T-helper 2 cell treated with Interferon-gamma antibody and Interleukin-4, amounts not matched to agents 5 μg/mL and 100 μg/mL, for 36 hours (primary cell): Measurements from ENCODE around the gene NELFB.
A peak's percentile ranks its signal among the peaks of the same experiment; 100 is the strongest.
"Not testable (repeated sequence)": the region's sequence is repeated elsewhere in the genome, so short reads cannot be mapped to it uniquely, and the experiment has no call there.

Source experiments
- DNase-seq: peaks from one replicate; pipeline ENCODE4 v3.0.0; 2021; ENCODE audit warnings: low spot score
- H3K27ac Mint-ChIP-seq: one replicate; pipeline ENCODE4 v1.8.0; 2021; ENCODE audit warnings: mild to moderate bottlenecking, mixed read lengths
- H3K27me3 Mint-ChIP-seq: one replicate; pipeline ENCODE4 v1.8.0; 2021; ENCODE audit warnings: low read depth, mixed read lengths
- H3K36me3 Mint-ChIP-seq: one replicate; pipeline ENCODE4 v1.8.0; 2021; ENCODE audit warnings: low read depth, mixed read lengths
- H3K4me1 Mint-ChIP-seq: one replicate; pipeline ENCODE4 v1.8.0; 2021; ENCODE audit warnings: low read depth, mixed read lengths
- H3K4me3 Mint-ChIP-seq: one replicate; pipeline ENCODE4 v1.8.0; 2022; ENCODE audit warnings: mild to moderate bottlenecking, moderate library complexity, mixed read lengths
- H3K9me3 Mint-ChIP-seq: one replicate; pipeline ENCODE4 v1.8.0; 2021; ENCODE audit warnings: mixed read lengths

The NELFB gene

DNA sequence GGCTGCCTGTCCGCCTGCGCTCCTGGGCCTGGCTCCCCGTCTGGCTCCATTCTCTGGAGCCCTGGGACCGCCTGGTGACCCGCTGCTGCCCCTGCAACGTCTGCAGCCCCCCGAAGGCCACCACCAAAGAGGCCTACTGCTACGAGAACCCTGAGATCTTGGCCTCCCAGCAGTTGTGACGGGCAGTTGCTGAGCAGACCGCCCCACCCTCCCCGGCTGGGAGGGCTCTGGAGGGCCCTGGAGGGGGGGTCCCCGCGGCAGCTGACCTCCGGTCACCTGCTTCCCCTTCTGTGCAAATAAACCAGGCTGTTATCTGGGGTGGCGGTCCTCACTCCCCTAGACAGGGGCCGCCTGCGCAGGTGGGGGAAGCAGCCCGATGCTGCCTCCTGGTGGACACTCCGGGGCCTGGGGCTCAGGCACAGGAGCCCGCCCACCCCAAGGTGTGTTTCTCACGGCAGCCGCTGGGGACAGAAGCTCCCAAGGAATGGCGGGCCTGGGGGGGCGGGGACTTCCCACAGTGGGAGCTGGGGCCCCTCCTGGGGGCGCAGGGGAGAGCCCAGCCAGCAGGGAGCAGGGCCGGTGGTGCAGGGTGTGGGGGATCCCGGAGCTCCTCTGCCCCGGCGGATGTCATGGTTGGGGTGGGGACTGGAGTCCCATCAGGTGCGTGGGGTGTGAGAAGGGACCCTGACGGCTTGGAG lies 18.7 kb upstream of the NELFB start:
- Mint-ChIP-seq H3K36me3 (peaks cover 3% of the 10 kb centered on the region), H3K4me1 (peaks cover 7% of the 10 kb centered on the region), H3K27ac (no peak overlapping the region), H3K27me3 (peaks cover 2% of the 10 kb centered on the region), H3K9me3 (no peaks in the 10 kb centered on the region), H3K4me3 (no peak overlapping the region)
- peak; percentile 86 for DNase-seq

- Mint-ChIP-seq H3K4me3 (no peak overlapping the region), H3K36me3 (peaks cover 5% of the 10 kb centered on the region), H3K27me3 (peaks cover 2% of the 10 kb centered on the region), H3K4me1 (peaks cover 7% of the 10 kb centered on the region), H3K9me3 (no peaks in the 10 kb centered on the region), H3K27ac (no peak overlapping the region)
- DNase-seq = no peak
These were observed 18.1 kb upstream of the NELFB start for GRCh38 chr9:137236936-137237421.

DNA sequence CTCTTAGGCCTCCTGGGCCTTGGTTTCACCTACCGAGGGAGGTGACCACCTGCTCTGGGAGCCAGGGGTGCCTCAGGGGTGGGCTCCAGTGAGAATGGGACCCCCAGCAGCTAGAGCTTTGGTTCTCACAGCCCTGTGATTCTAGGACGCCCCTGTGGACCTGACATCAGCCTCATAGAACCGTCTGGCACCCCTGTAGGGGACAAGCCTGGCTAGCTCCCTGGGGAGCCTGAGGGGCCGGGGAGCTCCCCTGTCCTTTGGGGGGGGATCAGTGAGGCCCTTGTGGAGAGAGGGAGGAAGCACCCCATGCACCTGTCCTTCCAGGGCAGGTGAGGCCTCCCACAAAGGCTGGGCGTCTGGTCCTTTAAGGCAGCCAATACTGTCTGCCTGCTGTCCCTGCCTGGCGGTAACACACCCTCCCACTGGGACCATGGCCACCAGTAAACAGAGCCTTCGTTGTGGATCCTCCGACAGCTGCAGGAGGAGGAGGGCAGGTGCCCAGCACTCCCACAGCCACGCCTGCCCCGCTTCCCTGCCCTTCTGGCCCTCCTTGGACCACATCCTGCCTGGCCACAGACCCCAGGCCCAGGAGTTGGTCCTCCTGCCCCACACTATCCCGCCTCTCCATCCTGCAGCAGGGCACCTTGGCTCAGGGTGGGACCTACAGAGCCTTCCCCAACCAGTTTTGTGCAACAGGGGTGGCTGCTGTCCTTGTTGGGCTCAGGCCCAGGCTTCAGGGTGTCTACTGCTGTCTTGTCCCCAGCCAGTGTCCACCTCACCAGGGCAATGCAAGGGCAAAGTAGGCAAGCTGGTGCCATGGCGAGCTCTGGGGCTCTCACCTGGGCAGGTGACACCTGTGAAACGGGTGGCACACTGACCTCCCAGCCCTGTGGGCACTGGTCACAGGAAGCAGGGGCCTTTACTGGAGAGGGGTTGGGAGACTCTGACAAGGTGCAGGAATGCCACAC lies 17.1 kb upstream of the NELFB start:
- no peak overlapping the region for H3K4me3 Mint-ChIP-seq
- H3K27ac Mint-ChIP-seq = no peak overlapping the region

DNA sequence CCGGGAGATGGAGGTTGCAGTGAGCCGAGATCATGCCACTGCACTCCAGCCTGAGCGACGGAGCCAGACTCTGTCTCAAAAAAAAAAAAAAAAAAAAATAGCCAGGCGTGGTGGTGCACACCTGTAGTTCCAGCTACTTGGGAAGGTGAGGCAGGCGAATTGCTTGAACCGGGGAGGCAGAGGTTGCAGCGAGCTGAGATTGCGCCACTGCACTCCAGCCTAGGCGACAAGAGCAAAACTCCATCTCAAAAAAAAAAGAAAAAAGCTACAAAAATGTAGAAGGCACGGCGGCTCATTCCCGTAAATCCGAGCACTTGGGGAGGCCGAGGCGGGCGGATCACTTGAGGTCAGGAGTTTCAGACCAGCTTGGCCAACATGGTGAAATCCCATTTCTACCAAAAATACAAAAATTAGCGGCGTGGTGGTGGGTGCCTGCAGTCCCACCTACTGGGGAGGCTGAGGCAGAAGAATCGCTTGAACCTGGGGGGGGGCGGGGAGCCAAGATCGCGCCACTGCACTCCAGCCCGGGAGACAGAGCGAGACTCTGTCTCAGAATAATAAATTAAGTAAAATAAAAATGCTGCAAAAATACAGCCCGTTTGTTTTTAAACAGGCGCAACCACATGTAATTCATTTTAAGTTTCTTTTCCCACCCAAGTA lies 15.5 kb upstream of the NELFB start:
- peak overlapping the region; percentile 78 for H3K4me3 Mint-ChIP-seq
- H3K36me3 Mint-ChIP-seq = peaks cover 23% of the 10 kb centered on the region
- peaks cover 18% of the 10 kb centered on the region for H3K4me1 Mint-ChIP-seq

More for the DNA sequence above, 17.1 kb upstream of the NELFB start:
- Mint-ChIP-seq H3K36me3 (peaks cover 16% of the 10 kb centered on the region), H3K4me1 (peaks cover 15% of the 10 kb centered on the region), H3K27me3 (peaks cover 2% of the 10 kb centered on the region), H3K9me3 (no peaks in the 10 kb centered on the region)
- DNase-seq = no peak

DNA sequence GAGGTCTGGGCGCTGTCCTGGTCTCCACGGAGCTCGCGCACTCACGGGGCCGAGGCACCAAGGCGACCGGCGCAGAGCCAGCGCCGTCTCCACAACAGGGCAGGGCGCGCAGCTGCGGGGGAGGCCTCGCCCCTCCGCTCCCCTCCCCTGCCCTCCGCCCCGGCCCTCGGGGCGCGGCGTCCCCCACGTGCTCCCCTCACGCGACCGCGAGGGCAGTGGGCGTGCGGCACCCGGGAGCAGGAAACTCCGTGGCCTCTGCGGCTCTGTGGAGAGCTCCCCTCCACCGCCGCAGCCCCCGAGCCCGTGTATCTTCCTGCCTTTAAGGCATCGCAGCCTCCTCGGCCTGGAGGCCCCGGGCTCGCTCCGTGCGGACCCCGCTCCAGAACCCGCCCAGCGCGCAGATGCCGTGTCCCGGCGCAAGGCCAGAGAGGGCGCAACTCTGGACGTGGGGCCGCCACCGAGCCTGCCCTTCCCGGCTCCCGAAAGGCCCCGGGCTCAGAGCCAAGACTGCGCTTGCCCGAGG lies 14.7 kb upstream of the NELFB start:
- H3K9me3 Mint-ChIP-seq = no peaks in the 10 kb centered on the region
- DNase-seq = peak; percentile 77
- peaks cover 23% of the 10 kb centered on the region for H3K36me3 Mint-ChIP-seq
- peaks cover 18% of the 10 kb centered on the region for H3K4me1 Mint-ChIP-seq
- H3K27ac Mint-ChIP-seq = peak overlapping the region; percentile 71
- H3K27me3 Mint-ChIP-seq = peaks cover 2% of the 10 kb centered on the region
- peak overlapping the region; percentile 78 for H3K4me3 Mint-ChIP-seq

More for the DNA sequence above, 15.5 kb upstream of the NELFB start:
- H3K27ac Mint-ChIP-seq = peak overlapping the region; percentile 71
- not testable (repeated sequence) for H3K9me3 Mint-ChIP-seq, H3K27me3 Mint-ChIP-seq, DNase-seq

GRCh38 chr9:137240841-137241489 lies 14.2 kb upstream of the NELFB start, which contains the start of gene TUBB4B:
TUBB4B (plus strand) TSS chr9:137241287; CDS start chr9:137241361, 74 bp downstream.
- Mint-ChIP-seq H3K4me1 (peaks cover 18% of the 10 kb centered on the region), H3K27me3 (peaks cover 2% of the 10 kb centered on the region), H3K4me3 (peak within 1 kb of the TSS; percentile 93), H3K36me3 (peaks cover 23% of the 10 kb centered on the region), H3K27ac (peak within 1 kb of the TSS; percentile 94), H3K9me3 (no peaks in the 10 kb centered on the region)
- peak; percentile 99 for DNase-seq

DNA sequence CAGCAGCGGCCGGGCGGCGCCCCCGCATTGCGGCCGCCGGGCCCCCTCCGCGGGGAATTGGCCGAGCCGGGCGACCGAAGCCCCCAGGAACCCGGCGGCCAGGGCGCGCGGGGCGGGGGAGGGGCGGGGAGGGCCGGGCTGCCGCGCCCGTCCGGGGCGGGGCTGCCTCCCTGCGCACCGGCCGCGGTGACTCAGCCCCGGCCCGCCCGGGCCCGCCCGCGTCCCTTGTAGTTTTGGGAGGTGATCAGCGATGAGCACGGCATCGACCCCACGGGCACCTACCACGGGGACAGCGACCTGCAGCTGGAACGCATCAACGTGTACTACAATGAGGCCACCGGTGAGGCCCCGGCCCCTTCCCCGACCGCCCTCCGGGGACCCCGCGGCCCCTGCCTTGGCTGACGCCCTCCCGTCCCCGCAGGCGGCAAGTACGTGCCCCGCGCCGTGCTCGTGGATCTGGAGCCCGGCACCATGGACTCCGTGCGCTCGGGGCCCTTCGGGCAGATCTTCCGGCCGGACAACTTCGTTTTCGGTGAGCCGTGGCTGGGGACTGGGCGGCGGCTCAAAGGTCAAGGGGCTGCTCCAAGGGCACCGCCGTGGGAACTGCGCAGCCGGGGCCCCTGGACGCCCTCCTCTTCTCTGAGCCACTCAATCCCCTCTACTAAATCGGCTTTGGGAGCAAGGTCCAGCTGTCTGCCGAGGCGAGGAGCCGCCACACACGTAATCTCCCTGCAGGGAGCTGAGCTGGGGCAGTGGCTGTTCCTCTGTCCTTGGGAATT lies 13.4 kb upstream of the NELFB start:
- DNase-seq = peak; percentile 43
- peak overlapping the region; percentile 89 for H3K4me3 Mint-ChIP-seq
- peaks cover 23% of the 10 kb centered on the region for H3K36me3 Mint-ChIP-seq
- no peaks in the 10 kb centered on the region for H3K9me3 Mint-ChIP-seq
- peak overlapping the region; percentile 41 for H3K27ac Mint-ChIP-seq
- H3K4me1 Mint-ChIP-seq = peaks cover 18% of the 10 kb centered on the region
- H3K27me3 Mint-ChIP-seq = peaks cover 2% of the 10 kb centered on the region

- Mint-ChIP-seq H3K9me3 (no peaks in the 10 kb centered on the region), H3K27ac (peak overlapping the region; percentile 79), H3K4me3 (peak overlapping the region; percentile 89), H3K36me3 (peaks cover 23% of the 10 kb centered on the region), H3K27me3 (peaks cover 2% of the 10 kb centered on the region), H3K4me1 (peaks cover 18% of the 10 kb centered on the region)
- DNase-seq = no peak
These were observed 12.6 kb upstream of the NELFB start for GRCh38 chr9:137242269-137243203.

DNA sequence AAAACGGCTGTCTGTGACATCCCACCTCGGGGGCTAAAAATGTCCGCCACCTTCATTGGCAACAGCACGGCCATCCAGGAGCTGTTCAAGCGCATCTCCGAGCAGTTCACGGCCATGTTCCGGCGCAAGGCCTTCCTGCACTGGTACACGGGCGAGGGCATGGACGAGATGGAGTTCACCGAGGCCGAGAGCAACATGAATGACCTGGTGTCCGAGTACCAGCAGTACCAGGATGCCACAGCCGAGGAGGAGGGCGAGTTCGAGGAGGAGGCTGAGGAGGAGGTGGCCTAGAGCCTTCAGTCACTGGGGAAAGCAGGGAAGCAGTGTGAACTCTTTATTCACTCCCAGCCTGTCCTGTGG lies 11.9 kb upstream of the NELFB start:
- DNase-seq, H3K27me3 Mint-ChIP-seq, H3K9me3 Mint-ChIP-seq: not testable (repeated sequence)
- H3K4me3 Mint-ChIP-seq = peak overlapping the region; percentile 89
- H3K36me3 Mint-ChIP-seq = peaks cover 23% of the 10 kb centered on the region
- H3K27ac Mint-ChIP-seq = peak overlapping the region; percentile 60
- H3K4me1 Mint-ChIP-seq = peaks cover 18% of the 10 kb centered on the region

GRCh38 chr9:137243626-137244485 lies 11.3 kb upstream of the NELFB start:
- H3K4me3 Mint-ChIP-seq = peak overlapping the region; percentile 89
- no peak for DNase-seq
- no peak overlapping the region for H3K27ac Mint-ChIP-seq
- no peaks in the 10 kb centered on the region for H3K9me3 Mint-ChIP-seq
- H3K27me3 Mint-ChIP-seq = peaks cover 2% of the 10 kb centered on the region
- peaks cover 17% of the 10 kb centered on the region for H3K4me1 Mint-ChIP-seq
- H3K36me3 Mint-ChIP-seq = peaks cover 23% of the 10 kb centered on the region
